IMR-90 (cell line): ENCODE data around the gene C3orf70. TPM values are rescaled to one million over a fixed set of nuclear protein-coding genes. Genes with fewer than 3 reads are reported as not detected.

Source experiments
- ATAC-seq: fragments of 200-7000 bp; cut with Tn5 transposase; 2 replicates; pipeline ENCODE4 v1.9.1; 2020; ENCODE audit warnings: low read depth, mild to moderate bottlenecking, moderate library complexity
- BruUV-seq: library from RNA; stranded (reverse); fragments of 400-500 nt; replicated peaks from 2 replicates; lab custom pipeline; 2021; lab: Mats Ljungman, UMichigan
- CTCF ChIA-PET: fragments of 300-600 bp; formaldehyde crosslinking; extraction: SDS; loops from one replicate; lab custom pipeline; 2021; ENCODE audit warnings: antibody characterized with exemption; lab: Yijun Ruan, JAX
- POLR2A ChIA-PET: fragments of 300-600 bp; sonication (Branson Sonifier 250); formaldehyde crosslinking; loops from one replicate; lab custom pipeline; 2022; ENCODE audit warnings: antibody characterized with exemption; ENCODE audit not compliant: unreplicated experiment; lab: Charles Lee
- DNase-seq: peaks from one replicate; pipeline ENCODE4 v3.0.0; 2013
- H2AFZ ChIP-seq: replicated peaks from 2 replicates; pipeline ENCODE3; 2013; ENCODE audit warnings: low read length, mild to moderate bottlenecking; ENCODE audit not compliant: poor library complexity
- H2AK5ac ChIP-seq: 2 replicates; pipeline ENCODE4 v1.6.1; 2013; ENCODE audit warnings: low read depth, low read length, inconsistent platforms
- H2AK9ac ChIP-seq: replicated peaks from 2 replicates; pipeline ENCODE3; 2013; ENCODE audit warnings: mild to moderate bottlenecking, low read depth, low read length, moderate library complexity; ENCODE audit not compliant: poor library complexity
- H2BK120ac ChIP-seq: 2 replicates; pipeline ENCODE4 v1.6.1; 2013; ENCODE audit warnings: low read depth, low read length, inconsistent platforms
- H2BK15ac ChIP-seq: 3 replicates; pipeline ENCODE4 v1.6.1; 2013; ENCODE audit warnings: low read depth, low read length, inconsistent platforms
- H2BK20ac ChIP-seq: 2 replicates; pipeline ENCODE4 v1.6.1; 2013; ENCODE audit warnings: low read depth, mild to moderate bottlenecking, inconsistent platforms, low read length, moderate library complexity
- H2BK5ac ChIP-seq: 2 replicates; pipeline ENCODE4 v1.6.1; 2013; ENCODE audit warnings: mild to moderate bottlenecking, low read depth, low read length, inconsistent platforms; ENCODE audit not compliant: poor library complexity, severe bottlenecking
- H3K14ac ChIP-seq: replicated peaks from 2 replicates; pipeline ENCODE4 v1.6.1; 2013; ENCODE audit warnings: low read depth, low read length, inconsistent platforms
- H3K18ac ChIP-seq: 2 replicates; pipeline ENCODE4 v1.6.1; 2013; ENCODE audit warnings: low read depth, low read length, control low read depth
- H3K23ac ChIP-seq: 2 replicates; pipeline ENCODE4 v1.6.1; 2013; ENCODE audit warnings: low read depth, low read length, inconsistent platforms
- H3K27ac ChIP-seq: 2 replicates; pipeline ENCODE4 v1.5.1; 2013; ENCODE audit warnings: mild to moderate bottlenecking, control low read depth, low read length; ENCODE audit not compliant: insufficient read depth
- H3K27me3 ChIP-seq: 2 replicates; pipeline ENCODE4 v1.6.1; 2013; ENCODE audit warnings: low read length; ENCODE audit not compliant: control insufficient read depth, insufficient read depth
- H3K36me3 ChIP-seq: 2 replicates; pipeline ENCODE4 v1.6.1; 2013; ENCODE audit warnings: low read length, mixed read lengths; ENCODE audit not compliant: control insufficient read depth, insufficient read depth
- H3K4ac ChIP-seq: 2 replicates; pipeline ENCODE4 v1.6.1; 2013; ENCODE audit warnings: low read depth, low read length, inconsistent platforms
- H3K4me1 ChIP-seq: 2 replicates; pipeline ENCODE4 v1.6.1; 2013; ENCODE audit warnings: low read length, mixed read lengths; ENCODE audit not compliant: control insufficient read depth, insufficient read depth
- H3K4me2 ChIP-seq: 2 replicates; pipeline ENCODE4 v1.6.1; 2013; ENCODE audit warnings: low read depth, mild to moderate bottlenecking, control low read depth, low read length, moderate library complexity
- H3K4me3 ChIP-seq: 2 replicates; pipeline ENCODE4 v1.5.1; 2013; ENCODE audit warnings: low read depth, mild to moderate bottlenecking, control low read depth, low read length, moderate library complexity; ENCODE audit not compliant: insufficient read depth
- H3K56ac ChIP-seq: 2 replicates; pipeline ENCODE4 v1.6.1; 2013; ENCODE audit warnings: low read length, inconsistent platforms; ENCODE audit not compliant: insufficient read depth; ENCODE audit errors: extremely low read depth
- H3K79me1 ChIP-seq, 2 experiments: 2 replicates each; pipeline ENCODE4 v1.6.1; 2013; ENCODE audit warnings: low read length in 2 of 2, inconsistent platforms in 1 of 2, low read depth in 1 of 2
- H3K9ac ChIP-seq: 2 replicates; pipeline ENCODE4 v1.6.1; 2013; ENCODE audit warnings: low read depth, low read length, control low read depth
- H3K9me1 ChIP-seq: 2 replicates; pipeline ENCODE4 v1.6.1; 2013; ENCODE audit warnings: low read length, inconsistent platforms; ENCODE audit not compliant: insufficient read depth
- H3K9me3 ChIP-seq: 2 replicates; pipeline ENCODE4 v1.6.1; 2013; ENCODE audit warnings: low read length; ENCODE audit not compliant: control insufficient read depth, insufficient read depth
- H4K20me1 ChIP-seq: 2 replicates; pipeline ENCODE4 v1.6.1; 2013; ENCODE audit warnings: low read length, inconsistent platforms; ENCODE audit not compliant: insufficient read depth
- H4K5ac ChIP-seq: 2 replicates; pipeline ENCODE4 v1.6.1; 2013; ENCODE audit warnings: mild to moderate bottlenecking, low read depth, low read length, control low read depth
- H4K8ac ChIP-seq, 2 experiments: 2 replicates each; pipeline ENCODE4 v1.6.1; 2013; ENCODE audit warnings: low read depth in 2 of 2, low read length in 2 of 2, control low read depth in 1 of 2, inconsistent platforms in 1 of 2
- H4K91ac ChIP-seq: 2 replicates; pipeline ENCODE4 v1.6.1; 2013; ENCODE audit warnings: low read depth, low read length, inconsistent platforms; ENCODE audit not compliant: insufficient read depth
- CHD1 ChIP-seq: IDR thresholded peaks from 2 replicates; pipeline ENCODE4 v1.6.1; 2012; ENCODE audit warnings: low read depth, low read length, improper control_type of control experiment
- CTCF ChIP-seq: conservative IDR thresholded peaks from 2 replicates; pipeline ENCODE4 v1.5.1; 2012; ENCODE audit warnings: mild to moderate bottlenecking, low read depth, low read length, improper control_type of control experiment
- ELK1 ChIP-seq: fragments of 150-350 bp; IDR thresholded peaks from 2 replicates; pipeline ENCODE4 v1.6.1; 2016; ENCODE audit warnings: low read depth, mild to moderate bottlenecking, low read length, moderate library complexity, borderline replicate concordance
- MXI1 ChIP-seq: IDR thresholded peaks from 2 replicates; pipeline ENCODE4 v1.6.1; 2012; ENCODE audit warnings: low read depth, mild to moderate bottlenecking, low read length, moderate library complexity, borderline replicate concordance
- RAD21 ChIP-seq: IDR thresholded peaks from 2 replicates; pipeline ENCODE4 v1.6.1; 2012; ENCODE audit warnings: low read length, improper control_type of control experiment
- RFX5 ChIP-seq: IDR thresholded peaks from 2 replicates; pipeline ENCODE4 v1.8.0; 2012; ENCODE audit warnings: low read depth, mild to moderate bottlenecking, low read length, moderate library complexity
- WGBS, 2 experiments: methylation state at CpG; one replicate each; pipeline versions ENCODE4 v1.1.5 to v1.1.7; 2013; ENCODE audit warnings: missing lambda C conversion rate in 2 of 2; ENCODE audit not compliant: insufficient read length in 1 of 2; ENCODE audit errors: extremely low coverage in 2 of 2; 5-methylcytosine and 5-hydroxymethylcytosine counted together
- dilution Hi-C: fragments of 300-500 bp; cut with HindIII; formaldehyde crosslinking; loops from one replicate; pipeline ENCODE4 v1.14.3; 2018; ENCODE audit warnings: low sequenced_read_pairs; ENCODE audit not compliant: unreplicated experiment
- in situ Hi-C: fragments of 300-500 bp; cut with MboI; formaldehyde crosslinking; loops from 3 replicates; pipeline ENCODE4 v1.14.3; 2019; ENCODE audit warnings: low sequenced_read_pairs, inconsistent platforms, mixed read lengths
- intact Hi-C: fragments of 100-400 bp; cut with micrococcal nuclease; formaldehyde crosslinking; loops from 2 replicates; pipeline ENCODE4 v1.10.0; 2022
- polyA plus RNA-seq, 3 experiments: library from polyadenylated mRNA; depleted of rRNA; stranded (reverse); fragments of >200 nt; gene quantifications; 2 replicates each; pipeline ENCODE4 v1.2.3, GENCODE V29; 2012; ENCODE audit warnings: low replicate concordance in 1 of 3
- total RNA-seq: library from RNA; depleted of rRNA; stranded (reverse); fragments of >200 nt; gene quantifications from 2 replicates; pipeline ENCODE4 v1.2.3, GENCODE V29; 2012

The C3orf70 gene
- total and polyA plus RNA-seq, 2 of the 4 experiments (the other 2 are of a cell fraction): 0.96 to 1.8 TPM

GRCh38 chr3:185041540-185041939 is 111.3 kb downstream of the C3orf70 start:
- Histone ChIP-seq H3K14ac (no peak overlapping the region), H3K27ac (no peak overlapping the region), H2AK9ac (no peak overlapping the region), H3K56ac (no peak overlapping the region), H3K36me3 (no peaks in the 10 kb centered on the region), H2BK120ac (no peak overlapping the region), H3K4me3 (no peak overlapping the region), H3K79me1 (no peaks in the 10 kb centered on the region), H3K18ac (no peak overlapping the region), H3K23ac (no peak overlapping the region), H3K4me1 (no peaks in the 10 kb centered on the region), H2BK15ac (no peak overlapping the region), H3K9me3 (no peaks in the 10 kb centered on the region), H2AK5ac (no peak overlapping the region), H4K5ac (no peak overlapping the region), H4K91ac (no peak overlapping the region), H3K4me2 (no peak overlapping the region), H4K20me1 (no peaks in the 10 kb centered on the region), H3K27me3 (no peaks in the 10 kb centered on the region), H2BK20ac (no peak overlapping the region), H3K4ac (no peak overlapping the region), H2AFZ (no peak overlapping the region), H3K9ac (no peak overlapping the region), H4K8ac (no peak overlapping the region), H3K9me1 (no peaks in the 10 kb centered on the region), H2BK5ac (no peak overlapping the region)
- intact Hi-C loops: no loop called here
- WGBS, 2 experiments: 60% methylated on average over 1 of the region's 4 CpGs; no CpG with 5 or more reads in 1 of the 2 experiments
- DNase-seq (no peak), ATAC-seq (no peak)
- TF ChIP-seq CTCF (no peak), RAD21 (no peak), ELK1 (no peak), MXI1 (no peak), CHD1 (no peak), RFX5 (no peak)
- POLR2A ChIA-PET: interaction anchor here (0.6 kb wide), 1 partner anchor 29 kb away, joined by 4 read pairs; no protein-coding TSS in a partner anchor
- dilution Hi-C loops: no loop called here
- in situ Hi-C loops: no loop called here
- BruUV-seq: no TSS peak
- CTCF ChIA-PET: no interaction called here
